GM18502 (cell line): ENCODE measurements around the gene HAUS1.

Experiments used
- ATAC-seq: cut with Tn5 transposase; IDR thresholded peaks from one replicate; pipeline ENCODE4 v1.9.1; 2021; ENCODE audit warnings: mild to moderate bottlenecking; ENCODE audit not compliant: unreplicated experiment, poor library complexity

Gene HAUS1

DNA sequence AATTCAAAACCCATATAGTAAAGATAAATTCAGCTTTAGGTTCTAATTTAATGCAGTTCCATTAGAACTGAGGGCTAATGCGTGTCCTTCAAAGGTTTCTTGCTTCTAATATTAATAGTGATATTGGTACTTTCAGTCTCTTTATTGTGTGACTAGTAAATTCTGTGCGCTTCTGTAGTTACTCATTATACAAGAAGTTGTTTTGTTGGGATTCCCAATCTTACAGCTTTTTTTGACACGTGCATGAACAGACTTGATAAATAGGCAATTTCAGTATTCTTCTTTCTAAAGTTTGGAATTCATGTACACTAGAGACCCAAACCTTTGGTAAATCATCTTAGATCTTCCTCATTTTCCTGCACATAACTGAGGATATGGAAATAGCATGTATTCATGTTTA lies 71.8 kb downstream of the HAUS1 start:
- no peak for ATAC-seq
